HL-60 (cell line): Measurements from ENCODE around the gene KIAA0232.

Source experiments
- CTCF ChIP-seq: IDR thresholded peaks from one replicate; pipeline ENCODE4 v1.5.1; 2011; ENCODE audit warnings: low read length, control low read depth, inconsistent platforms; ENCODE audit not compliant: insufficient read depth
- GABPA ChIP-seq: IDR thresholded peaks from 2 replicates; pipeline ENCODE4 v1.6.1; 2012; ENCODE audit warnings: low read depth
- POLR2AphosphoS5 ChIP-seq: IDR thresholded peaks from 2 replicates; pipeline ENCODE4 v1.6.1; 2012; ENCODE audit warnings: low read depth
- REST ChIP-seq: IDR thresholded peaks from 2 replicates; pipeline ENCODE4 v1.6.1; 2012; ENCODE audit warnings: low read depth; ENCODE audit not compliant: insufficient replicate concordance

- TF ChIP-seq REST (no peak), CTCF (no peak), POLR2AphosphoS5 (no peak), GABPA (no peak)
Measured at GRCh38 chr4:6900181-6900812, 117.8 kb downstream of the KIAA0232 start.
